Limb (tissue), 2 donors: Measurements from ENCODE around the gene DMC1.

Experiments used
- DNase-seq, 2 donors: peaks; one replicate each; pipeline ENCODE4 v3.0.0-alpha.2; 2016; ENCODE audit errors: extremely low spot score in 2 of 2

Gene DMC1

GRCh38 chr22:38503021-38503420, 67.0 kb downstream of the DMC1 start:
- DNase-seq = no peak

GRCh38 chr22:38501797-38502672, 67.9 kb downstream of the DMC1 start:
- DNase-seq = no peak

DNA sequence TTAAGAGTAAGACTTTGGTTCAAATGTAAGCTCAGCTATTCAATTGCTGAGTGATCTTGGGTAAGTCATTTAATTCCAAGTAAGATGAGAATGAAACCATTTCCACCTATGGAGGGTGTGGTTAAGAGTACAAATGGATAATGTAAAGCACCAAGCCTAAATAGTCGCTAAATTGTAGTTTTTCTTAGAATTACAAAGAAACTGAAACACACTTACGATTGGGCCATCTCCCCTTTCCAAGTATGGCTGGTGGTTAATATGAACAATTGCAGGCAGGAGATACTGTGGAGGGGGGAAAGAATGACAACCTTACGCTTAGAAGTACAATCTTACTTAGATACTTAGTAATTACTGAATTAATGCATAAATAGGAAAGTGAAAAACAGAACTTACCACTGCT, 72.1 kb downstream of the DMC1 start:
- no peak for DNase-seq

- DNase-seq = no peak
These were observed 75.0 kb downstream of the DMC1 start for GRCh38 chr22:38494939-38495338.

DNA sequence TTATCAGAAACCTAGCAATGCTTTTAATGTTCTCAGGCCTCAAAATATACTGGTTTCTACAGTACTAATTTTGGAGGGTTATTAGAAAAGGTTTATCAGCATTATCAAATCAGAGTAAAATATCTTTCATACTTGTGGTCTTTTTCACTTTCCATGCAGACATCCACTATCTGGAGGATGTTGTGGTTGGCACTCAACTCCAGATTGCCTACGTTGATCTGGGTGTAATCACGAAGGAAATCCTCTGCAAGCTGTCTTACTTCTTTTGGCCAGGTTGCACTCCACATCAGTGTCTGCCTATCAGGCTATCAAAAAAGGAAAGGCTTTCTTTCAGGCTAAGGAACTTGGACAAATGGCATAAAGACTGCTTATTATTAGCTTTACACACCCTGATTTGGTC, 75.5 kb downstream of the DMC1 start:
- DNase-seq = no peak

DNA sequence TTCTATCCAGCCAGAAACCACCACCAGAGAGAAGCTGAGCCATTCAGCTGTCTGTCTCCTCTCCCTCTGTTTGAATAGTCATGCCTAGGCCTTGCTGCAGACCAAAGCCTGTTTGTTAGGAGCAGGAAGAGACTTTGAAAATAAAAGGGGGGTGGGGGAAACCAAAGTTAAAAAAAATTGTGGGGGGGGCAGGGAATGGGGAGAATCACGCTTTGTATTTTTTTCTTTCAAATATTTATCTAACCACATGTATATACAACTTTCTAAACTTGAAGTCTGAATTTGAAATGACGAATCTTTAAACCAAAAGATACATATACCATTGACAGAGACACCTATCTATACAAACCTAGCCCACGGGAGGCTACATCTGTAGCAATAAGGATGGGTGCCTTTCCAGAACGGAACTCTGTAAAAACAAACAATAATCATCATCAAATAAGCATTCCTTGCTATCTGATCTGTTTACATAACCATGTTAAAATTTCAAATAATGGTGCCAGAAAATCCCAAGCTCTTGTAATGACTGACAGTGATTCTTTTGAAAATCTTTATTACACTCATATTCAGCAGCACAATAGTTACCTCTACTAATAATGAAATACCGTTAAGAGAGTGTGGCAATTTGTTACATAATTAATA, 78.2 kb downstream of the DMC1 start:
- DNase-seq = no peak

DNA sequence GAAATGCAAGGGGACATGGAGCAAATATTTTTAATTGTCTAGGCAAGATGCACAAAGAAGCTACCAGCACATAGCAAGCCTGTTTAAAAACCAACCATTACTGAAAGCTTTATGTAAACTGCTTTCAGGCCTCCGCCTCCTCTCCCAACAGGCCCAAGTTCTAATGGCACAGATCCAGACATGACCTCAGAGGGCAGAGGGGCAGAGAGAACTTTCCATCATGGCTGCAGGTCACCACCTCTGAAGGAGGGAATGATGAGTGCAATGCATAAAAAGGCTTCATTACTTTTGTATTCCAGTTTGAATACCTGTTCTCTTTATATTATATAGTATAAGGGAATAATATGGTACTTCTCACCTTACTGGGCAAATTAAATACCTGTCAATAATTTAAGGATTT, 79.1 kb downstream of the DMC1 start:
- no peak for DNase-seq

- DNase-seq = no peak
These were observed 79.5 kb downstream of the DMC1 start for GRCh38 chr22:38490475-38490874.

DNA sequence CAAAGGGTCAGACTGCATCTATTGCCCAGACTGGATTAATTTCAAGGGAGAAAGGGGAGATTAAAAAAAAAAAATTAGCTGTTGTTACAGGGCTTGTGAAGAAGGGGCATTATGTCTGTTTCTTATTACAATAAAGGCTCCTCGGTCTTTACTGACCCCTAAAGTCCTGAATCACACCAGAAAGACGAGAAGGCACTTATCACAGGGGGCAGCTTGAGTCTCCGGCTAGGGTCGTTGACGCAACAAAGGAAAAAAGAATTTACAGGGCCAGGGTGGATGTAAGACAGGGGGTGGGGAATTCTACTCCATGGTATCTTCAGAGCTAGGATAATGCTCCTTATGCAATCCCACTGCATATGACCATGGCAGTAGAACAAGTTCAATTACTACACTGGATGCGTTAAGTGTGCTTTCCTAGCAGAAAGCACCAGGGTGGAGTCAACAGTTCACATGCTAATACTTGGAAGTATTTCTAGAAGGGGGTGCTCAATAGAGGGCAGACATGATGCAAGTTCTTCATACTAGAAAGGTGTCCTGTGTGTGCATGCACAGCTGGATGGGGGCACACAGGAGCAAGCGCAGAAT, 80.3 kb downstream of the DMC1 start:
- DNase-seq = no peak

DNA sequence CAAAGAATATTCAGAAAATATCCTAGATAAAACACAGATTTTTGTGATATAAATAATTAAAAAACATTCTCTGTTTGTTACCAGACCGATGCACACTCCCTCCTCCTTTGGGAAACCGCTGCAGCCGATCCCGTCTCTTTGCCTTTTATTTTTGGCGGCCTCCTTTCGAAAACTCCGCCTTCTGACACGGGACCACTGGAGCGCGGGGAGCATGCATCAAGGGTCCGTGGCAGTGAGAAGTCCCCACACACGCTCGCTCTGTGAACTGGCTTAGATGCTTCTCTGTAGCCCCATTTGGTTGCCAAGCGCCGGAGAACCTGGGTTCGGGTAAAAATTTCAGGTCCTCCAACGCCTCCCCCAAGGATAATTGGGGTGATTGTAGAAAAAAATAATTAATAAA, 80.8 kb downstream of the DMC1 start:
- no peak for DNase-seq

GRCh38 chr22:38487946-38488345, 82.0 kb downstream of the DMC1 start:
- no peak for DNase-seq

- DNase-seq = no peak
These were observed 84.2 kb downstream of the DMC1 start for GRCh38 chr22:38485783-38486182.

DNA sequence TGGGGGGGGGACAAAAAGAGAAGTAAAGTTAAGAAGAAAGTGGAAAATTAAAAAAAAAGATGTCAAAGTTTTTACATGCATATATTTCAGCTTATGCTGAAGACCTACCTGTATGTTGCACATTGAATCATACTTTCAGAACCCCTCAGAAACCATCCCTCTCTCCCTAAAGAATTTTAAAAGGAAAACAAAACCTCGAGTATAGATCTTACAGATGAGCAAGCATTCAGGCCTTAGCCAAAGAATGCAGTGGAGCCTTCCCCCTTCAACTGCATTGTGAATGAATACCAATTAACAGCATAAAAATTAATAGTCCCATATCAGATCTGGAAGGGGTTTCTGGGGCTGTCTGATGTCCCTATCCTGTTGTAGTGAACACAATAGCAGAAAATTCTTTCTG, 85.7 kb downstream of the DMC1 start:
- DNase-seq = no peak

GRCh38 chr22:38482662-38483308, 87.2 kb downstream of the DMC1 start:
- no peak for DNase-seq

GRCh38 chr22:38481871-38482332, 88.1 kb downstream of the DMC1 start:
- DNase-seq = no peak

DNA sequence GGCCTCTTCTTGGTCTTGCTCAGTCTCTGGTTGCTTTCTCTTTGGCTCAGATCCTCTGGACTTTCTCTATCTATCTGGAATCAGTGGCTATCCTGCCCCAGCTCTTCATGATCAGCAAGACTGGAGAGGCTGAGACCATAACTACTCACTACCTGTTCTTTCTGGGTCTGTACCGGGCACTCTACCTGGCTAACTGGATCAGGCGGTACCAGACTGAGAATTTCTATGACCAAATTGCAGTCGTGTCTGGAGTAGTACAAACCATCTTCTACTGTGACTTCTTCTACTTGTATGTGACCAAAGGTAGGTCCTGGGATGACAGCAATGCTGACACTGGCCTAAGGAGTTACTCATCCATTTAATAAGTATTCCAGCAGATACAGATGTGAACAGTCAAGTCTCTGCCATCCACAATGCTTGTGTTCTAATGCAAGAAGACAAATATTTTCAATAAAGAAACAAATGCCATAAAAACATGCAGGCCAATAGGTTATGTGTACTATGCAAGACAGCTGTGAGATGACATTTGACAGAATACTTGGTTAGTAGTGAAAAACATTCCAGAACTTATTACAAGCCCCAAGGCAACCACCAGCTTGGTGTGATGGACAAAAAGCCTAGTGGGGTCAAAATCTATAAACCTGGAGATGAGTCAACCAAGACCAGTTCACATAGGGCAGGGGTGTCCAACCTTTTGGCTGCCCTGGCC, 88.7 kb downstream of the DMC1 start:
- DNase-seq = no peak

GRCh38 chr22:38479096-38479837, 90.7 kb downstream of the DMC1 start:
- DNase-seq = no peak

GRCh38 chr22:38477585-38477984, 92.4 kb downstream of the DMC1 start:
- no peak for DNase-seq

- DNase-seq = no peak
These were observed 95.9 kb downstream of the DMC1 start for GRCh38 chr22:38474003-38474607.

DNA sequence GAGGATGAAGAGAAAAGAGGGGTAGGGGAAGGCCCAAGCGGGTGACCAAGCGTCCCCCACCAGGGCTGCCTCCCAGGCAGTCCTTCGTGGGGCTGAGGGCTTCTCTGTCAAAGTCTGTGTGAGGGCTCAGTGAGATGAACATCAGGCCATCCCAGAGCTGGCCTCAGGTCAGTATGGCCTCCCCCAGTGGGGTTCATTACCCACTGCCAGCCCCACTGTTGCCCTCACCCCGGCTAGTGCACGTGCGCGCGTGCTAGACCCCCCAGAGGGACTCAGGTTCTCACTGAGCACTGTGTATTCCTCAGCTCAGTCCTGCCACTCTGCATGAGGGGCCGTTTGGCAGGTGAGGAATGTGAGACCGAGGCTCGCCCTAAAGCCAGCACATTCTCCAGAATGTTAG, 98.7 kb downstream of the DMC1 start:
- DNase-seq = peak in 1 of 2 donors; percentile 18
